ENCODE data around the gene TOP3A.
A peak's percentile ranks its signal among the peaks of the same experiment; 100 is the strongest.

The TOP3A gene

DNA sequence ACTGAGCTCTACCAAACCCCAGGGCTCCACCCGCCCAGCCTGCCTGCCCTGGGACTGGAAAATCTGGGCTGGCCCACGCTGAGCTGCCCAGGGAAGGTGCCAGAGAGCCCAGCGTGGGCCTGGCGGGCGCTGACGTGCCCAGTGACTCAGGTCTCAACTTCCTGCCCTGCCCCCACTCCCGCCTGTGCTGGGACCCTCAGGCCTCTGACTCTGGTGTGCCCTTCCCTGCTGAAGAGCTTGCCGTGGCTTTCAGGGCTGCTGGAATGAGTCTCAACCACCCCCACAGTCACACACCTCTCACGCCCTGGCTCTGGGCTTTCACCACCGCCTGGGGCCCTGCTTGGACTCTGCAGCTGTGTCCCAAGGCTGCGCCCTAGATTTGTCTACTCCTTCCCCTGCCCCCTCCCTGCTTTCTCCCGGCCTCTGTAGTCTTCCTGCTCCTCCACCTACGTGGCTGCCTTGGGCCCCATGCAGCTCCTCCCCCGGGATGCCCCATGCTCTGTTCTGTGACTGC, 79.0 kb downstream of the TOP3A start:
- DNase-seq, result no peak

DNA sequence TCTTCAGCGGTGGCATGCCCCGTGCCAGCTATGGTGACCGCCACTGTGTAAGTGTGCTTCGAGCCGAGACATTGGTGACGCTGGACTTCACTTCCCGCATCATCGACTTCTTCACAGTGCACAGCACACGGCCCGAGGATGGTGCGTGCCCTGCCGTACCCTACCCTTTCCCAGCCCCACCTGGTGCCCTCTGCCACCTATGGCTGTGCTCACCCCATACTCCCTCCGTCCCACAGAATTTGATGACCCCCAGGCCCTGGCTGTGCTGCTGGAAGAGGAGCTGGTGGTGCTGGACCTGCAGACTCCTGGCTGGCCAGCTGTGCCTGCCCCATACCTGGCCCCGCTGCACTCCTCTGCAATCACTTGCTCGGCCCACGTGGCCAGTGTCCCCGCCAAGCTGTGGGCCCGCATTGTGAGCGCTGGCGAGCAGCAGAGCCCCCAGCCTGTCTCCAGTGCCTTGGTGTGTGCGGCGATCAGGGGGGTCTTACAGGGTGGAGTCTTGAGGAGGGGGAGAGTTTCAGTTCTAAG, 79.9 kb downstream of the TOP3A start:
- no peak for DNase-seq

DNA sequence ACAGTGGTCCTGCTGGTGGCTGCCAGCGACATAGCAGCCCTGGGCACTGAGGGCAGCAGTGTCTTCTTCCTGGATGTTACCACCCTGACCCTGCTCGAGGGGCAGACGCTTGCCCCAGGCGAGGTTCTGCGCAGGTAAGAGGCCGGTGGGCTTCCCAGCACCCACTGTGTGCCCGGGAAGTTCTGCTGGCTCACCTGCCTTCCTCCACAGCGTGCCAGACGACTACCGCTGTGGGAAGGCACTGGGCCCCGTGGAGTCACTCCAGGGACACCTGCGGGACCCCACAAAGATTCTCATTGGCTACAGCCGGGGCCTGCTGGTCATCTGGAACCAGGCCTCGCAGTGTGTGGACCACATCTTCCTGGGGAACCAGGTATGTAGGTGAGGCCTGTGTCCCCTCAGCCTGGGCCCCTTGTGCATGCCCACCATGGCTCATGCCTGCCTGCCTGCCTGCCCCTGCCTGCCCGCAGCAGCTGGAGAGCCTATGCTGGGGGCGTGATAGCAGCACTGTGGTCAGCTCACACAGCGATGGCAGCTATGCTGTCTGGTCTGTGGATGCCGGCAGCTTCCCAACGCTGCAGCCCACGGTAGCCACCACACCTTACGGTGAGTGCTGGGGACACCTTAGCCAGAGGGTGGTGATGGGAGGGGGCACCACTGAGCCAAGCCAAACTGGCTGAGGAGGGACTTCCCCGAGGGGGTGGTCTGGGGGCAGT, 80.8 kb downstream of the TOP3A start:
- DNase-seq, result no peak

DNA sequence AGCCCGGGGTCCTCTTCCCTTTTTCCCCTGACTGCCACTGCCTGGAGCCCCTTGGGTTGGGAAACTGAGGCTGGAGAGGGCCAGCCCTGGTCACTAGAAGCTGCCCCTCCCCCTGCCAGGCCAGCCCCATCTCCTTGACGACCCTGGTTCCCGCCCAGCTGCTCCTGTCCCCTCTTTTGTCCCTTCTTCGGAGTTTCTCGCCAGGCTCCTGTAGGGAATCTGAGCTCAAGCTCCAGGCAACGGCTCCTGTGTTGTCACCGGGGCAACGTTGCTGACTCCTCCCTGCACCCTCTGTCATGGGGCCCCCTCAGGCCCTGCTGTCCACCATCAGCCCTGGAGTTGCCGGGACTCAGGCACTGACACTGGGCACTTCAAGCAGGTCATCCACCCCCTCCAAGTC, 83.6 kb downstream of the TOP3A start:
- peak in 8 of 56 donors; percentile 23 to 54 (median 44) for DNase-seq

DNA sequence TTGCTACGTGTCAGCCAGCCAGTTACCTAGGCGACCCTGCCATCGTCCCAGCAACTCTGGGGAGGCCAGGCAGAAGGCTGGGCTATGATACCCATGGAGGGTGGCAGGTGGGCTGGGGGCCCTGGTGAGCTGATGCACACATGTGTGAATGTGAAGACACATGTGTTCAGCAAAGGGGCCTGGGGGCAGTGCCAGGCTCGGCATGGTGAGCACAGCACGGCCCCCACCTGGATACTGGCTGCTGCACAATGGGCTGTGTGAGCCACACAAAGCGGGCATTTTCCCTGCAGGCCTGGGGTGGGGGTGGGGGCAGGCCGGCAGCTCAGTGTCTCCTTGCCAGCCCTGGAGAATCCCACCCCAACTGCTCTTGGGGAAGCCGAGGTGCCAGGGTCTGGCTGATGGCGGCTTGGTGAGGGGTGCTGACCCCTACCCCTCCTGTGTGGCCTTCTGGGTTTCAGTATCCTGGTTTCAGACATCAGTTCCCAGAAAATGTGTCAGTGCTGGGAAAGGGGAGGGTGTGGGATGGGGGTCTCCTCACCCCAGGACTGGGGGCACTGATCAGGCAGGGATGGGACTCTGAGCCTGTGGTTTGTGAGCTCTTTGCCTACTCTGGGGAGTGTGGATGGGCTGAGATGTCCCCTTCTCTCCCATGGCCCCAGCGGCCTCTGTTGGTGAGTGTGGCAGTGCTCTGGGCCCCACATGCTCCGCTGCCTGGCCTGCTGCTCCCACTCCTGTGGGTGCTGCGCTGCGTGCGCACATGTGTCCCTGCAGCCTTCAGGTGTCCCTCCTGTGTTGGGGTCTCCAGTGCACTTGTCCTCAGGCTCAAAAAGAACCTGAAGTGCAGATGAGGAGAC, 84.3 kb downstream of the TOP3A start:
- DNase-seq, result peak in 49 of 56 donors; percentile 33 to 90 (median 76)

DNA sequence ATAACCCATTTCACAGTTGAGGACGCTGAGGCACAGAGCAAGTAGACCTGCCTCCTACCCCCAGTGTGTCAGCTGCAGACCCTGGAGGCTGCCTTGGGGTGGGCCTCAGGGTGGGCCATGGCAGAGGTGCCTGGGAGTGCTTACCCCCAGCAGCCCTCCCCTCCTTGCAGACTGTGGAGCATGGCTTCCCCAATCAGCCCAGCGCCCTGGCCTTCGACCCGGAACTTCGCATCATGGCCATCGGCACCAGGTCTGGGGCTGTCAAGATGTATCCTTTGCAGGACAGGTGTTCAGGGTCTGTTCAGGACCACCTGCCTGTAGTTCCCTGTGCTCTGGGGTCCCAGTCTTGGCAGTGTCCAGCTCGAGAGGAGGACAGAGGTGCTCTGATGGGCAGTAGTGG, 85.0 kb downstream of the TOP3A start:
- DNase-seq, result no peak

DNA sequence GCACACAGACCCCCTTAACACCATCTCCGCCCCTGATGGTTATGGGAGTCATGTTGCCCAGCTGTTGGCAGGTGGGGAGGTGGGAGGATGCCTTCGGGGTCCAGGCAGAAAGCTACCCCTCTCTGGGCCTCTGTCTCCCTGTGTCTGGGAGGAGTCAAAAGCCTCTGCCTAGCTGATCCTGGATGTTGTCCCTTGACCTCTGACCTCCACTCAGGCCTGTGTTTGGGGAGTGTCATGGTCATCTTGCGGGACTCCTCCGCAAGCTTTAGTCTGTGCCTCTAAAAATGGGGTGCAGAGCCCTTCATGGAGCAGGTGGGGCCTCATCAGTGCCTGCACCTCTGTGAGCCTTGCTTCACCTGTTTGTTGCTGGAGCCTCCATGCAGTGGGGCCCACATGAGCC, 85.5 kb downstream of the TOP3A start:
- DNase-seq, result peak in 1 of 56 donors; percentile 8

DNA sequence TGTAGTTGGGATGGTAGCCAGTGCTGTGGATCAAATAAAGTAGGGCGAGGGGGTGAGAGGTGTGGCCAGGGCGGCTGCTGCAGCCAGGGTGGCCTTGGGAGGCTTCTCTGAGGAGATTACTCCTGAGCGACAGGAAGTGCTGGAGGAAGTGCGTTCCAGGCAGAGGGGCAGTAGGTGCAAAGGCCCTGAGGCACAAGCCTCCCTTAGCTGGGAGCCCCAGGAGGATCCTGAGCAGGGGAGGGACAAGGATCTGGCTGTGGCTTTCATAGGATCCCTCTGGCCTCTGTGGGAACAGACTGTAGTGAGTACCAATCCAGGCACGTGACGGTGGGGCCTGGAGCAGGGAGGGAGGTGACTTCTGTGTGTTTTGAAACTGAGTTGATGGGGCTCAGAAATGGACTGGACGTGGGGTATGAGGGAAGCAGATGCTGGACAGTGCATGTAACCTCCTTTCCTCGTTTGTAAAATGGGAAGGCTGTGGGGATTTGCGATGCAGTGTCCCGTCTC, 86.6 kb downstream of the TOP3A start:
- peak in 3 of 56 donors; percentile 21 to 42 (median 40) for DNase-seq

DNA sequence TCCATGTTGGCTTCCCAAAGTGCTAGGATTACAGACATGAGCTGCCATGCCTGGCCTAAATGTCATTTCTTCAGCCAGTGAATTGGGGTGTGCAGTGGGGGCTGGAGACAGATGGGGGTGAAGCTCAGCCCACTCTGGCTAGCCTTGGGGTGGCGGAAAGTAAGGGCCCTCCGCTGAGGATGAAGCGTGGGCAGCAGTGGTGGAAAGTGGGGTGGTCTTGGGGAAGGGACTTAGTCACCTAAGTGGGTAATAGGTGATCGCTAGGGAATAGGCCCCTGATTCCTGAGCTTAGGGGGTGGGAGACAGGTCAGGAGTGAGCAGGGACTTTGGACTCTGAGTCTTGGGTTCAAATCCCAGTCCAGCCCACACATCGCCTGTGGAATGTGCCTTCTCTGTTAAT, 87.2 kb downstream of the TOP3A start:
- no peak for DNase-seq

DNA sequence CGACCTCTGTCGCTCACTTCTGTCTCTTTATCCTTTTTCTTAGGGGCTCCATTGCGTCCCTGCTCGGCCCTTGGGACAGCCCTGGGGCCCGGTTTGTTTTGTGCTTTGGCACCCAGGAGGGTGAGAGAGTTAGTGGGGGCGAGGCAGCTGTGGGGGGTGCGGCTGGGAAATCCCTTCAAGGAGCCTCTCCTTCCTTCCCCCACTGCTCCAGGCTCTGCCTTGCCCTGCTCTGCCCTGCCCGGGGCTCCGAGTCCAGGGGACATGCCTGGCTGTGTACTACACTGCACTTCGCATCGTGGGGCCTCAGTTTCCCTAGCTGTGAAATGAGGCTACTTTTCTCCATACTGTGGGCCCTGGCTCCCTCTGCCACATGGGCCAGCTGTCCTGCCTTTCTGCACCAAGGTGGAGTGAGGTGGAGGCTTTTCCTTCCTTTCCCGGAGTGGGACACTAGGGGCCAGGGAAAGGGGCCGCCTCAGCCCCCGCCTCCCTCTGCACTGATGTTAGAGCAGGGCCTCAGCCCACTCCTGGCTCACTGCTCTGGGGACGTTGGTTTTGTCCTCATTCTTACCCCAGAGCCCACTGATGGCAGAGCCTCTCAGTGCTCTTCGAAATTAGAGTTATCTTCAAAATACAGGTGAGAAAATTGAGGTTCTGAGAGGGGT, 88.4 kb downstream of the TOP3A start:
- peak in 1 of 56 donors; percentile 14 for DNase-seq

DNA sequence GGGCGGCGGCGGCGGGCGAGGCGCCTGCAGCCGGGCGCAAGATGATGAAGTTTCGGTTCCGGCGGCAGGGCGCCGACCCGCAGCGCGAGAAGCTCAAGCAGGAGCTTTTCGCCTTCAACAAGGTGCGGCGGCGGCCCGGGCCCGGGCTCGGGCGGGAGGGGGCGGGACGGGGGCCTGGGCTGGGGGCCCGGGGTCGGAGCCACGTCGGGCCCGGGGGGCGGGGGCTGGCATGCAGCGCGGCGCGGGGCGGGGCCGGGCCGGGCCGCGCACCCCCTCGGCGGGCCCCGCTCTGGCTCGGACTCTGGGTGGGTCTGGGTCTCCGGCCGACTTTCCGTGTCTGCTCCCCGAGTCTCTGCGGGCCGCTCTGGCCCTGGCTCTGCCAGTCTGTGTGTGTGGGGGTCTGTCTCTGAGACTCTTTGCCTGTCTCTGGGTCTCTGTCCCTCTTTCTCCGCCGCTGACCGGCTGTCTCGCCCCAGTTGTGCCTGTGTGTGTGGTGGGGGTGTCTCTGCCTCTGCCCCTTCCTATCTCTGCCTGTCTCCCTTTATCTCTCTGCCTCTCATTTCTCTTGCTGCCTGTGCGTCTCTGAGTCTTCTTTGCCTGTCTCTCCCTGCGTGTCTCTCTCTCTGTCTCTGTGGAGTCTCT, 89.0 kb downstream of the TOP3A start:
- DNase-seq, result peak in 11 of 56 donors; percentile 45 to 76 (median 57)

DNA sequence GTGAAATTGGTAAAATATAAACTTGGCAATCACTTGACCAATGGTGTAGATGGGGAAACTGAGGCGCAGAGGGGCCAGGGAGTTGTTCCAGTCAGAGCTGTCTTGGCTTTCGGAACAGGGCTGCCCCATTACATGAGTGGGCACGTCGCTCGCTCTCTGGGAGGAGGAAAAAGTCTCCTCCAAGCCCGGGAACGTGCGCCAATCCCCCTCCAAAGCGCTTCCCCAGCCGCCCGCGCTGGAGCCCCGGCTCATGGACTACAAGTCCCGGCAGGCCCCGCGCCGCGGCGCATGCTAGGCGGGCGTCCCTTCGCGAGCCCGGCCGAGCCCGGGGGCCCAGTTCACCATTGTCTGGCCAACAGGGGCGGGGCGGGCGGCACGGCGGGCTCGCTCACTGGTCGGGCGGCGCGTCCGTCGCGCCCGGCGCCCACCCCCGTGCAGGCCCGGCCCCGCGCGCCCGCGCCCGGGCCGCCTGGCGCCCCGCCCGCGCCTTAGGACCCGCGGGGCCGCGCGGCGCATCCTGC, 89.6 kb downstream of the TOP3A start, which contains the start of gene LLGL1:
Gene LLGL1 (plus strand): TSS at position 515 of the 521 bp plus-strand sequence. CDS start 48 bp downstream, outside the sequence.
- DNase-seq, result peak in 55 of 56 donors; percentile 58 to 98 (median 89)

DNA sequence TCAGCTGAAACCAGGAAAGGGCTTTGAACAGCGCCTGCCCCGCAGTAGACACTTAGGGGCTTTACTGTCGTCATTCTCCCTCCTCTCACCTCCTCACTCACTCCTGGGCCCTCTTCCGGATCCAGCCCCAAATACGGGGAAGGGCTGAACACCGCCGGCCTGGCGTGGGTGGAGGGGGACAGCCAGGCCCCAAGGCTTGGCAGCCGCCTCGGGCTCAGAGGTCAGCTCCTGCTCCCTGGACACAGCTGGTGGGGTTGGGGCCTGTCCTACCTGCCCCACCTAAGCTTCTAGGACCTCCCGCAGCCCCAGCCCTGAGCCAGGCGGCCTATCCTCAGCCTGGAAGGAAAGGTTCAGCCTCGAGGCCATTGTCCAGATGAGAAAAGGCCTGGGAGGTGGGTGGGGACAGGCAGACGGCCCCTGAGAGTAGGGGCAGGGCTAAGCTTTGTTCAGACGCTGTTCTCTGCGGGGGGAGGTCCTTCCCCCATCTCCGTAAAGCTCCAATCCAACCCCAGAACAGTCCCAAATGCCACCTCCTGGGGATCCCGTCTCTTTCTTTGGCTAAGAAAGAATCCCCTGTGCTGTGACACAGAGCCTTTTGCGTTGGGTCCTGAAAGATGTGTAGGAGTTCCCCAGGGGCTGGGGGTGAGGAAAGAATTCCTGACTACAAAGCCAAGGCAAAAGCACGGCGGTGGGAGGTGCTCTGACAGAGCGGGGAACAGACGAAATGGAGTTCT, 90.2 kb downstream of the TOP3A start:
- no peak for DNase-seq

DNA sequence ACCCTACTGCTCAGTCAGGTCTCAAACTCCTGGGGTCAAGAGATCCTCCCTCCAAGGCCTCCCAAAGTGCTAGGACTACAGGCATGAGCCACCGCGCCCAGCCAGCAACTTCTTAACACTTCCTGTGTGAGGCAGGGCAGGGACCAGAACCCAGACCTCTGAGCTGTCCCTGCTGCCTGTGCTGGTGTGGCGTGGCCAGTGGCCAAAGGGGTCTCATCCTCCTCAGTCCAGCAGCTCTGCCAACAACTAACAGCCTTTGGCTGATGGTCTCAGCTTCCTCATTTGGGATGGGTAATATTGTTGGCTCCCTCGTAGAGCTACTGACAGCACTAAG, 90.8 kb downstream of the TOP3A start:
- DNase-seq, result no peak

All from nucleus accumbens (tissue), 56 donors.